SK-N-SH treated with all-trans-retinoic acid at 6 μM for 48 hours (cell line): ENCODE results near the gene OR7A5.

ENCODE experiments used
- ATAC-seq: fragments of 200-7000 bp; cut with Tn5 transposase; 3 replicates; pipeline ENCODE4 v1.9.1; 2020; ENCODE audit warnings: mild to moderate bottlenecking, moderate library complexity
- ARNTL ChIP-seq: fragments of 450-650 bp; formaldehyde crosslinking; IDR thresholded peaks from 2 replicates; pipeline ENCODE4 v1.5.0; 2020; ENCODE audit warnings: low read depth, mild to moderate bottlenecking, moderate library complexity, borderline replicate concordance
- BACH2 ChIP-seq: fragments of 250-450 bp; sonication (Bioruptor Pico); IDR thresholded peaks from 2 replicates; pipeline ENCODE4 v1.9.0; 2021; ENCODE audit warnings: mild to moderate bottlenecking, borderline replicate concordance
- CREB5 ChIP-seq: fragments of 250-450 bp; sonication (Bioruptor Pico); IDR thresholded peaks from 2 replicates; pipeline ENCODE4 v1.5.1; 2020; ENCODE audit warnings: low read depth, mild to moderate bottlenecking, moderate library complexity
- CSDC2 ChIP-seq: fragments of 250-450 bp; sonication (Bioruptor Pico); IDR thresholded peaks from 2 replicates; pipeline ENCODE4 v1.5.0; 2020; ENCODE audit warnings: mild to moderate bottlenecking, moderate library complexity
- CSRNP3 ChIP-seq: fragments of 250-450 bp; sonication (Bioruptor Pico); IDR thresholded peaks from 2 replicates; pipeline ENCODE4 v1.5.1; 2021; ENCODE audit warnings: mild to moderate bottlenecking, moderate library complexity
- ESRRG ChIP-seq: fragments of 250-450 bp; sonication (Bioruptor Pico); IDR thresholded peaks from 2 replicates; pipeline ENCODE4 v1.6.1; 2021; ENCODE audit warnings: mild to moderate bottlenecking
- GLIS3 ChIP-seq: fragments of 250-450 bp; sonication (Bioruptor Pico); IDR thresholded peaks from 2 replicates; pipeline ENCODE4 v1.5.0; 2020; ENCODE audit warnings: mild to moderate bottlenecking, moderate library complexity
- ISL1 ChIP-seq: fragments of 250-450 bp; sonication (Bioruptor Pico); IDR thresholded peaks from 2 replicates; pipeline ENCODE4 v2.1.2; 2022; ENCODE audit warnings: mild to moderate bottlenecking, moderate library complexity
- OSR1 ChIP-seq: fragments of 250-450 bp; sonication (Bioruptor Pico); IDR thresholded peaks from 2 replicates; pipeline ENCODE4 v1.8.0; 2022; ENCODE audit warnings: moderate library complexity, mild to moderate bottlenecking, inconsistent platforms
- PATZ1 ChIP-seq: fragments of 250-450 bp; sonication (Bioruptor Pico); IDR thresholded peaks from 2 replicates; pipeline ENCODE4 v1.8.0; 2020; ENCODE audit warnings: mild to moderate bottlenecking, moderate library complexity, borderline replicate concordance
- POU6F1 ChIP-seq: fragments of 250-450 bp; sonication (Bioruptor Pico); IDR thresholded peaks from 2 replicates; pipeline ENCODE4 v1.8.0; 2021; ENCODE audit warnings: low read depth, mild to moderate bottlenecking, moderate library complexity, borderline replicate concordance
- PPARA ChIP-seq: fragments of 250-450 bp; sonication (Bioruptor Pico); IDR thresholded peaks from 2 replicates; pipeline ENCODE4 v1.5.0; 2020; ENCODE audit warnings: mild to moderate bottlenecking, borderline replicate concordance
- RARB ChIP-seq: fragments of 250-450 bp; sonication (Bioruptor Pico); IDR thresholded peaks from 2 replicates; pipeline ENCODE4 v1.8.0; 2021; ENCODE audit warnings: mild to moderate bottlenecking, moderate library complexity
- SNAI2 ChIP-seq: fragments of 250-450 bp; sonication (Bioruptor Pico); IDR thresholded peaks from 2 replicates; pipeline ENCODE4 v1.5.0; 2020; ENCODE audit warnings: mild to moderate bottlenecking, moderate library complexity
- TCF4 ChIP-seq: fragments of 250-450 bp; sonication (Bioruptor Pico); IDR thresholded peaks from 2 replicates; pipeline ENCODE4 v1.8.0; 2021; ENCODE audit warnings: mild to moderate bottlenecking, moderate library complexity, borderline replicate concordance
- TOX ChIP-seq: fragments of 250-450 bp; sonication (Bioruptor Pico); IDR thresholded peaks from 2 replicates; pipeline ENCODE4 v1.8.0; 2021; ENCODE audit warnings: mild to moderate bottlenecking, moderate library complexity, borderline replicate concordance
- ZC3H10 ChIP-seq: fragments of 250-450 bp; sonication (Bioruptor Pico); IDR thresholded peaks from 2 replicates; pipeline ENCODE4 v1.5.1; 2021; ENCODE audit warnings: mild to moderate bottlenecking, moderate library complexity
- ZFP3 ChIP-seq: fragments of 250-450 bp; sonication (Bioruptor Pico); IDR thresholded peaks from 2 replicates; pipeline ENCODE4 v1.5.0; 2020; ENCODE audit warnings: mild to moderate bottlenecking, moderate library complexity
- ZFP30 ChIP-seq: fragments of 450-650 bp; formaldehyde crosslinking; IDR thresholded peaks from 2 replicates; pipeline ENCODE4 v1.5.0; 2022; ENCODE audit warnings: mild to moderate bottlenecking, moderate library complexity
- ZNF565 ChIP-seq: fragments of 450-650 bp; formaldehyde crosslinking; conservative IDR thresholded peaks from 2 replicates; pipeline ENCODE4 v1.5.0; 2020; ENCODE audit warnings: low read depth, mild to moderate bottlenecking, moderate library complexity
- ZNF70 ChIP-seq: fragments of 450-650 bp; formaldehyde crosslinking; IDR thresholded peaks from 2 replicates; pipeline ENCODE4 v1.5.0; 2020; ENCODE audit warnings: mild to moderate bottlenecking, moderate library complexity
- ZNF8 ChIP-seq: fragments of 450-650 bp; formaldehyde crosslinking; IDR thresholded peaks from 2 replicates; pipeline ENCODE4 v1.5.0; 2020; ENCODE audit warnings: mild to moderate bottlenecking, moderate library complexity

OR7A5 gene

GRCh38 chr19:14835011-14835410 lies at the start of gene OR7A5, which contains the start of gene OR7C1:
TSS of gene OR7A5 (minus strand) at chr19:14835185. CDS start at chr19:14828241, 6,944 bp downstream.
TSS of gene OR7C1 (minus strand) at chr19:14835185. CDS start at chr19:14800136, 35,049 bp downstream.
- TF ChIP-seq ZNF565 (no peak), ZFP30 (no peak), ZFP3 (CRISPR knock-in tag) (no peak), ZNF8 (CRISPR knock-in tag) (no peak), ZC3H10 (CRISPR knock-in tag) (no peak), GLIS3 (no peak), ARNTL (no peak), CSRNP3 (CRISPR knock-in tag) (no peak), OSR1 (CRISPR knock-in tag) (no peak), ZNF70 (CRISPR knock-in tag) (no peak)
- no peak for ATAC-seq

- TF ChIP-seq CSRNP3 (CRISPR knock-in tag) (no peak), ZFP30 (no peak), PATZ1 (CRISPR knock-in tag) (no peak), OSR1 (CRISPR knock-in tag) (no peak), CSDC2 (no peak), ZNF70 (CRISPR knock-in tag) (no peak), TCF4 (CRISPR knock-in tag) (no peak), PPARA (no peak), ISL1 (no peak), ZFP3 (CRISPR knock-in tag) (no peak), GLIS3 (no peak)
These were observed 36.7 kb upstream of the OR7A5 start for GRCh38 chr19:14871619-14872230.

GRCh38 chr19:14868497-14868896 lies 33.5 kb upstream of the OR7A5 start:
- no peak for ATAC-seq
- no peak for TF ChIP-seq POU6F1
- TF ChIP-seq ESRRG, result no peak
- no peak for TF ChIP-seq TCF4 (CRISPR knock-in tag)
- TF ChIP-seq PATZ1 (CRISPR knock-in tag), result no peak
- TF ChIP-seq ISL1, result no peak
- no peak for TF ChIP-seq ZFP3 (CRISPR knock-in tag)
- TF ChIP-seq PPARA, result no peak
- no peak for TF ChIP-seq ZFP30
- no peak for TF ChIP-seq GLIS3
- no peak for TF ChIP-seq SNAI2 (CRISPR knock-in tag)
- no peak for TF ChIP-seq ZC3H10 (CRISPR knock-in tag)
- TF ChIP-seq TOX (CRISPR knock-in tag), result no peak
- no peak for TF ChIP-seq ZNF70 (CRISPR knock-in tag)
- no peak for TF ChIP-seq OSR1 (CRISPR knock-in tag)
- no peak for TF ChIP-seq CSDC2
- no peak for TF ChIP-seq BACH2 (CRISPR knock-in tag)
- TF ChIP-seq ZNF8 (CRISPR knock-in tag), result no peak
- no peak for TF ChIP-seq RARB (CRISPR knock-in tag)
- TF ChIP-seq ARNTL, result no peak
- TF ChIP-seq CREB5, result no peak

More at GRCh38 chr19:14871619-14872230, 36.7 kb upstream of the OR7A5 start:
- peak; percentile 49; the same call in 2 of the 3 replicates for ATAC-seq
